GM12878 (cell line): Measurements from ENCODE around the gene AOPEP. TPM values are rescaled to one million over a fixed set of nuclear protein-coding genes. Genes with fewer than 3 reads are reported as not detected.

Experiments used
- ATAC-seq: fragments of 200-7000 bp; cut with Tn5 transposase; 3 replicates; pipeline ENCODE4 v1.9.1; 2020; ENCODE audit warnings: mild to moderate bottlenecking, moderate library complexity
- BruUV-seq: library from RNA; stranded (reverse); fragments of 400-500 nt; replicated peaks from 2 replicates; lab custom pipeline; 2021; lab: Mats Ljungman, UMichigan
- CTCF ChIA-PET: fragments of 300-600 bp; sonication (Branson Sonifier 250); formaldehyde crosslinking; extraction: SDS; loops from one replicate; lab custom pipeline; 2021; ENCODE audit warnings: inconsistent platforms; lab: Yijun Ruan, JAX
- POLR2A ChIA-PET: fragments of 350-600 bp; formaldehyde crosslinking; extraction: SDS; loops from one replicate; lab custom pipeline; 2021; ENCODE audit warnings: inconsistent platforms; lab: Charles Lee
- RAD21 ChIA-PET: fragments of 300-600 bp; sonication (Branson Sonifier 250); formaldehyde crosslinking; loops from one replicate; lab custom pipeline; 2023; ENCODE audit warnings: antibody characterized with exemption; ENCODE audit not compliant: unreplicated experiment; lab: Charles Lee
- SMC1A ChIA-PET: fragments of 300-600 bp; sonication (Branson Sonifier 250); formaldehyde crosslinking; loops from one replicate; lab custom pipeline; 2023; ENCODE audit not compliant: unreplicated experiment, uncharacterized antibody; lab: Charles Lee
- DNase-seq: peaks from one replicate; pipeline ENCODE4 v3.0.0-alpha.2; 2011; ENCODE audit warnings: low read depth, low spot score
- FAIRE-seq: peaks from 3 replicates; lab custom pipeline; 2011; peaks lifted over from hg19 to GRCh38; lab: Jason Lieb, UNC
- H2AFZ ChIP-seq: 2 replicates; pipeline ENCODE4 v1.6.0; 2011; ENCODE audit warnings: low read depth, low read length, control low read depth; ENCODE audit not compliant: control insufficient read depth
- H3K27ac ChIP-seq: 2 replicates; pipeline ENCODE4 v1.5.1; 2011; ENCODE audit warnings: control low read depth; ENCODE audit not compliant: control insufficient read depth, insufficient read depth
- H3K27me3 ChIP-seq, 2 experiments: replicated peaks in 1 of 2; 2 replicates each; pipeline versions ENCODE4 v1.6.0 to v1.6.1; 2011; ENCODE audit warnings: low read length in 1 of 2; ENCODE audit not compliant: control insufficient read depth in 2 of 2, insufficient read depth in 2 of 2
- H3K36me3 ChIP-seq, 2 experiments: 2 replicates each; pipeline ENCODE4 v1.5.1; 2011; ENCODE audit warnings: low read length in 1 of 2; ENCODE audit not compliant: control insufficient read depth in 2 of 2, insufficient read depth in 2 of 2
- H3K4me1 ChIP-seq: 2 replicates; pipeline ENCODE4 v1.6.1; 2011; ENCODE audit warnings: mild to moderate bottlenecking, low read length, moderate library complexity, mixed read lengths; ENCODE audit not compliant: control insufficient read depth, insufficient read depth
- H3K4me2 ChIP-seq: 2 replicates; pipeline ENCODE4 v1.6.0; 2011; ENCODE audit warnings: control low read depth; ENCODE audit not compliant: control insufficient read depth, insufficient read depth
- H3K4me3 ChIP-seq: fragments of 200-600 bp; sonication (generic); 2 replicates; pipeline ENCODE4 v1.5.1; 2016
- H3K79me2 ChIP-seq: 2 replicates; pipeline ENCODE4 v1.6.0; 2011; ENCODE audit warnings: low read length; ENCODE audit not compliant: control insufficient read depth, insufficient read depth
- H3K9ac ChIP-seq: 2 replicates; pipeline ENCODE4 v1.8.0; 2011; ENCODE audit warnings: low read length, control low read depth, mixed read lengths; ENCODE audit not compliant: control insufficient read depth, insufficient read depth
- H3K9me3 ChIP-seq: replicated peaks from 3 replicates; pipeline ENCODE4 v1.5.1; 2011; ENCODE audit warnings: mild to moderate bottlenecking, low read length; ENCODE audit not compliant: control insufficient read depth, insufficient read depth
- H4K20me1 ChIP-seq: 2 replicates; pipeline ENCODE4 v1.6.0; 2011; ENCODE audit not compliant: control insufficient read depth, insufficient read depth
- BCL3 ChIP-seq: IDR thresholded peaks from 2 replicates; pipeline ENCODE4 v1.6.1; 2011; ENCODE audit warnings: borderline replicate concordance, low read depth, mild to moderate bottlenecking, moderate library complexity, low read length; ENCODE audit not compliant: insufficient read depth, poor library complexity, severe bottlenecking
- E4F1 ChIP-seq: fragments of 450-650 bp; IDR thresholded peaks from 2 replicates; pipeline ENCODE4 v1.6.1; 2018; ENCODE audit warnings: borderline replicate concordance, mild to moderate bottlenecking; ENCODE audit not compliant: partially characterized antibody
- FOXK2 ChIP-seq: fragments of 450-650 bp; IDR thresholded peaks from 2 replicates; pipeline ENCODE4 v1.6.1; 2017; ENCODE audit warnings: mild to moderate bottlenecking, moderate library complexity
- GABPA ChIP-seq: IDR thresholded peaks from 2 replicates; pipeline ENCODE4 v1.6.1; 2014; ENCODE audit warnings: antibody characterized with exemption, low read depth, mild to moderate bottlenecking, inconsistent platforms
- PML ChIP-seq: IDR thresholded peaks from 2 replicates; pipeline ENCODE4 v1.6.1; 2012; ENCODE audit warnings: low read length, inconsistent platforms
- POLR2AphosphoS2 ChIP-seq: IDR thresholded peaks from 2 replicates; pipeline ENCODE4 v1.6.1; 2011; ENCODE audit warnings: low read depth, mild to moderate bottlenecking, low read length, improper control_type of control experiment, moderate library complexity
- SMAD1 ChIP-seq: fragments of 450-650 bp; IDR thresholded peaks from 2 replicates; pipeline ENCODE4 v1.6.1; 2018; ENCODE audit warnings: mild to moderate bottlenecking, low read depth; ENCODE audit not compliant: partially characterized antibody
- STAT3 ChIP-seq: IDR thresholded peaks from 2 replicates; pipeline ENCODE4 v1.6.1; 2011; ENCODE audit warnings: low read depth, low read length, improper control_type of control experiment
- ZNF622 ChIP-seq: fragments of 450-650 bp; IDR thresholded peaks from 2 replicates; pipeline ENCODE4 v1.6.1; 2017; ENCODE audit warnings: mild to moderate bottlenecking, inconsistent platforms
- WGBS: methylation state at CpG from one replicate; pipeline ENCODE4 v1.1.6; 2016; ENCODE audit warnings: low lambda C conversion rate; ENCODE audit not compliant: insufficient replicate concordance, insufficient coverage; ENCODE audit errors: missing lambda C conversion rate; 5-methylcytosine and 5-hydroxymethylcytosine counted together
- in situ Hi-C: fragments of 300-500 bp; cut with MboI; formaldehyde crosslinking; loops from 9 replicates; pipeline ENCODE4 v1.14.3; 2018; ENCODE audit warnings: mixed read lengths
- intact Hi-C: fragments of 100-400 bp; cut with micrococcal nuclease; formaldehyde crosslinking; loops from one replicate; pipeline ENCODE4 v1.14.2; 2022; ENCODE audit not compliant: unreplicated experiment
- polyA plus RNA-seq, 11 experiments: library from polyadenylated mRNA; depleted of rRNA in 4 of 11; unstranded in 6 of 11; stranded (reverse) in 5 of 11; fragments of >200 nt; fragmentation: Nextera tagmentation in 4 of 11; fragmentation: Illumina TruSeq in 1 of 11; extraction: Ambion mirVana in 4 of 11; extraction: Trizol in 1 of 11; gene quantifications; 1 replicate in 1 of 11; 2 replicates in 10 of 11; pipeline versions ENCODE4 v1.2.1 to v1.2.3, GENCODE V29; 2011 to 2016; ENCODE audit warnings: inconsistent platforms in 2 of 11, missing spikeins in 2 of 11, low read depth in 1 of 11
- total RNA-seq, 4 experiments: library from RNA; depleted of rRNA in 3 of 4; stranded (reverse); fragments of >200 nt in 3 of 4; fragmentation: Illumina TruSeq in 1 of 4; extraction: Trizol in 1 of 4; gene quantifications; 2 replicates each; pipeline versions ENCODE4 v1.2.1 to v1.2.3, GENCODE V29; 2013 to 2021
- TF ChIP-seq, protein P1 (sequence below): fragments of 450-650 bp; IDR thresholded peaks from 2 replicates; pipeline ENCODE4 v1.6.1; 2016; ENCODE audit warnings: mild to moderate bottlenecking
- TF ChIP-seq, protein P2 (sequence below): IDR thresholded peaks from 2 replicates; pipeline ENCODE4 v1.6.1; 2012; ENCODE audit warnings: low read depth, low read length, improper control_type of control experiment

AOPEP gene
- total and polyA plus RNA-seq, 10 of the 15 experiments (the other 5 are each of a cell fraction or from before 2014, with no cell fraction given) = 2.3 to 16.9 (median 10.1) TPM

- Histone ChIP-seq H3K36me3 (no peaks in the 10 kb centered on the region), H3K9me3 (no peaks in the 10 kb centered on the region), H3K9ac (no peak overlapping the region), H3K27me3 (no peaks in the 10 kb centered on the region), H3K4me3 (no peak overlapping the region), H3K4me2 (no peak overlapping the region), H3K4me1 (no peaks in the 10 kb centered on the region), H3K79me2 (no peaks in the 10 kb centered on the region), H3K27ac (no peak overlapping the region), H4K20me1 (no peaks in the 10 kb centered on the region), H2AFZ (no peak overlapping the region)
- WGBS = 88% methylated on average over 10 of the region's 10 CpGs
- SMC1A ChIA-PET = interaction anchor here (0.8 to 6.3 kb wide), 12 partner anchors 12 to 481 kb away, joined by 3 to 95 read pairs (median 4); no protein-coding TSS in a partner anchor
- intact Hi-C loops = loop anchor here (10.0 kb wide), 1 partner anchor 219 kb away; no protein-coding TSS in a partner anchor
- no peak for DNase-seq
- in situ Hi-C loops = loop anchor here (5.0 to 10.0 kb wide), 2 partner anchors 129 to 337 kb away; no protein-coding TSS in a partner anchor
- ATAC-seq = no peak
- FAIRE-seq = no peak
- RAD21 ChIA-PET = interaction anchor here (1.4 to 6.2 kb wide), 4 partner anchors 18 to 343 kb away, joined by 3 to 81 read pairs (median 19); no protein-coding TSS in a partner anchor
- POLR2A ChIA-PET = interaction anchor here (0.8 kb wide), 1 partner anchor 40 kb away, joined by 3 read pairs; no protein-coding TSS in a partner anchor
- TF ChIP-seq FOXK2 = no peak
- no peak for TF ChIP-seq PML
- TF ChIP-seq, protein P1, sequence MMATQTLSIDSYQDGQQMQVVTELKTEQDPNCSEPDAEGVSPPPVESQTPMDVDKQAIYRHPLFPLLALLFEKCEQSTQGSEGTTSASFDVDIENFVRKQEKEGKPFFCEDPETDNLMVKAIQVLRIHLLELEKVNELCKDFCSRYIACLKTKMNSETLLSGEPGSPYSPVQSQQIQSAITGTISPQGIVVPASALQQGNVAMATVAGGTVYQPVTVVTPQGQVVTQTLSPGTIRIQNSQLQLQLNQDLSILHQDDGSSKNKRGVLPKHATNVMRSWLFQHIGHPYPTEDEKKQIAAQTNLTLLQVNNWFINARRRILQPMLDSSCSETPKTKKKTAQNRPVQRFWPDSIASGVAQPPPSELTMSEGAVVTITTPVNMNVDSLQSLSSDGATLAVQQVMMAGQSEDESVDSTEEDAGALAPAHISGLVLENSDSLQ = no peak
- no peak for TF ChIP-seq E4F1
- TF ChIP-seq BCL3 = no peak
- TF ChIP-seq POLR2AphosphoS2 = no peak
- TF ChIP-seq ZNF622 = no peak
- TF ChIP-seq, protein P2, sequence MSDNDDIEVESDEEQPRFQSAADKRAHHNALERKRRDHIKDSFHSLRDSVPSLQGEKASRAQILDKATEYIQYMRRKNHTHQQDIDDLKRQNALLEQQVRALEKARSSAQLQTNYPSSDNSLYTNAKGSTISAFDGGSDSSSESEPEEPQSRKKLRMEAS = no peak
- TF ChIP-seq GABPA = no peak
- no peak for TF ChIP-seq STAT3
- no peak for TF ChIP-seq SMAD1
- no TSS peak for BruUV-seq
- CTCF ChIA-PET = interaction anchor here (0.6 to 7.5 kb wide), 9 partner anchors 17 to 393 kb away, joined by 3 to 196 read pairs (median 4); no protein-coding TSS in a partner anchor
These were observed 59.0 kb downstream of the AOPEP start for GRCh38 chr9:94785215-94786169.
